Sigmoid colon (tissue), 3 donors: ENCODE measurements around the gene SLX4IP.

Experiments used
- POLR2A ChIP-seq, 2 donors: fragments of 450-650 bp; IDR thresholded peaks; one replicate each; pipeline ENCODE4 v1.6.1; 2016; ENCODE audit warnings: antibody characterized with exemption in 2 of 2, mild to moderate bottlenecking in 2 of 2, moderate library complexity in 2 of 2
- TF ChIP-seq, protein P1 (sequence below), 4 experiments: fragments of 450-650 bp in 3 of 4; fragments of 200-600 bp in 1 of 4; IDR thresholded peaks; one replicate each; pipeline ENCODE4 v1.5.1; 2016 to 2019; ENCODE audit warnings: antibody characterized with exemption in 4 of 4, mild to moderate bottlenecking in 3 of 4, moderate library complexity in 2 of 4

- TF ChIP-seq, protein P1, sequence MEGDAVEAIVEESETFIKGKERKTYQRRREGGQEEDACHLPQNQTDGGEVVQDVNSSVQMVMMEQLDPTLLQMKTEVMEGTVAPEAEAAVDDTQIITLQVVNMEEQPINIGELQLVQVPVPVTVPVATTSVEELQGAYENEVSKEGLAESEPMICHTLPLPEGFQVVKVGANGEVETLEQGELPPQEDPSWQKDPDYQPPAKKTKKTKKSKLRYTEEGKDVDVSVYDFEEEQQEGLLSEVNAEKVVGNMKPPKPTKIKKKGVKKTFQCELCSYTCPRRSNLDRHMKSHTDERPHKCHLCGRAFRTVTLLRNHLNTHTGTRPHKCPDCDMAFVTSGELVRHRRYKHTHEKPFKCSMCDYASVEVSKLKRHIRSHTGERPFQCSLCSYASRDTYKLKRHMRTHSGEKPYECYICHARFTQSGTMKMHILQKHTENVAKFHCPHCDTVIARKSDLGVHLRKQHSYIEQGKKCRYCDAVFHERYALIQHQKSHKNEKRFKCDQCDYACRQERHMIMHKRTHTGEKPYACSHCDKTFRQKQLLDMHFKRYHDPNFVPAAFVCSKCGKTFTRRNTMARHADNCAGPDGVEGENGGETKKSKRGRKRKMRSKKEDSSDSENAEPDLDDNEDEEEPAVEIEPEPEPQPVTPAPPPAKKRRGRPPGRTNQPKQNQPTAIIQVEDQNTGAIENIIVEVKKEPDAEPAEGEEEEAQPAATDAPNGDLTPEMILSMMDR (IDR thresholded peaks at IDR 0.05), result no peak
- no peak for TF ChIP-seq POLR2A (IDR thresholded peaks at IDR 0.05)
These were observed 53.4 kb downstream of the SLX4IP start for GRCh38 chr20:10488534-10488933.
